Thyroid gland (tissue), 4 donors: ENCODE results near the gene ITGB2. TPM values are rescaled to one million over a fixed set of nuclear protein-coding genes. Genes with fewer than 3 reads are reported as not detected.

Source experiments
- DNase-seq, 2 donors: peaks; one replicate each; pipeline ENCODE4 v3.0.0-alpha.2; 2019
- H3K27ac ChIP-seq, 3 donors: fragments of 200-600 bp; sonication (generic); 1 replicate in 2 of 3; 2 replicates in 1 of 3; pipeline ENCODE4 v1.5.1; 2016 to 2019; ENCODE audit warnings: mild to moderate bottlenecking in 1 of 3, moderate library complexity in 1 of 3
- H3K27me3 ChIP-seq: fragments of 200-600 bp; sonication (generic); one replicate; pipeline ENCODE4 v1.5.1; 2019
- H3K36me3 ChIP-seq, 2 donors: fragments of 200-600 bp; sonication (generic); one replicate each; pipeline ENCODE4 v1.5.1; 2016 to 2019
- H3K4me1 ChIP-seq, 2 donors: fragments of 200-600 bp; sonication (generic); one replicate each; pipeline ENCODE4 v1.5.1; 2017 to 2019
- H3K4me3 ChIP-seq, 3 donors: fragments of 200-600 bp; sonication (generic); replicated peaks in 1 of 3; 1 replicate in 2 of 3; 2 replicates in 1 of 3; pipeline ENCODE4 v1.5.1; 2016; ENCODE audit warnings: mild to moderate bottlenecking in 1 of 3
- H3K9me3 ChIP-seq: fragments of 200-600 bp; sonication (generic); one replicate; pipeline ENCODE4 v1.5.1; 2017
- POLR2A ChIP-seq, 2 donors: fragments of 450-650 bp; IDR thresholded peaks; one replicate each; pipeline ENCODE4 v1.6.1; 2017; ENCODE audit warnings: antibody characterized with exemption in 2 of 2, mild to moderate bottlenecking in 2 of 2, moderate library complexity in 1 of 2
- WGBS, 2 donors: methylation state at CpG; one replicate each; pipeline ENCODE4 v1.1.5; 2017; 5-methylcytosine and 5-hydroxymethylcytosine counted together
- intact Hi-C: fragments of 100-400 bp; cut with DNase I; formaldehyde crosslinking; loops from one replicate; pipeline ENCODE4 v1.15.1; 2023
- total RNA-seq, 4 donors: library from RNA; depleted of rRNA; stranded (reverse); fragments of >200 nt; gene quantifications; one replicate each; pipeline ENCODE4 v1.2.3, GENCODE V29; 2016
- TF ChIP-seq, protein P1 (sequence below), 6 experiments: fragments of 200-600 bp in 3 of 6; fragments of 450-650 bp in 3 of 6; sonication (generic) in 3 of 6; IDR thresholded peaks; one replicate each; pipeline ENCODE4 v1.5.1; 2016 to 2019; ENCODE audit warnings: antibody characterized with exemption in 6 of 6, mild to moderate bottlenecking in 2 of 6, inconsistent platforms in 1 of 6, moderate library complexity in 1 of 6

ITGB2 gene
- 10 to 100 TPM; 18.4 to 79.4 (median 27.5) TPM for total RNA-seq

DNA sequence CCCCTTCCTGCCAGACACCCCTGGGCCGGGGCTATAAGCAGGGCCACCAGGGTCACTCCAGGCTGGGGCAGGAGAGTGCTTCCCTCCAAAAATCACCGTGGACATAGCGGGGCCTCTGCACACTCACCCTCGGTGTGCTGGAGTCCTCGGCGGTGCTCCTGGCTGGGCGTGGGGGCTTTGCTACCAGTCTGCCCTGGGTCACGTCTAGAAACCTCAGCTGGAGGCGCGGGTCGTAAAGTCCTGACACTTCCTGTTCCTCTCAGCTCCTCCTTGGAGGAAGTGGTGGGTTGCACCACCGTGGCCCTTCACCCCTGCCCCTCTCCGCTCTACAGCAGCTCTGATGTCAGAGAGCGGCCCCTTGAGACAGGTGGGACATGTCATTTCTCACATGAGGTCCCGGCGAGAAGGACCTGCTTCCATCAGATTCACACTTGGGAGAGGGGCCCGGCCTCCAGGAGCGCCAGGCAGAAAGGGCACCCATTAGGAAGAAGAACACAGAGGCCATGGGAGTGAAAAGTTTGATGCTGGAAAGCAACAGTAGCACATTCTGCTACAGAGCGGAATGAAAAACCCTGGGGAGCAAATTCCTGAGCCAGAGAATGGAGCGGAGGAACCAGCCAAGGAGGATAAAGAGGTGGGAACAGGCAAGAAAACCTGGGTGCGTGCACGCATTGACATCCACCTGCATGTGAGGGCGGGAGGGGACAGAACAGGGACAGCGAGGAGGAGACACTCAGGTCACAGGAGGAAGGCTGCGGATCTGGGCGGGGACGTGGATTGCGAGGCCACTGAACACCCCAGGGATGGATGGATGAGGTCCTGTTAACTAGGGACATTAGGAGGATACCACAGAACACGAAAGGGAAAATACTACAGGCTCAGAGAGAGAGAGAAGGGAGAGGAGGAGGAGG is at the start of gene ITGB2:
Gene ITGB2 (minus strand): TSS at position 206 of the 911 bp plus-strand sequence. CDS start 10,117 bp downstream, outside the sequence.
- TF ChIP-seq, protein P1, sequence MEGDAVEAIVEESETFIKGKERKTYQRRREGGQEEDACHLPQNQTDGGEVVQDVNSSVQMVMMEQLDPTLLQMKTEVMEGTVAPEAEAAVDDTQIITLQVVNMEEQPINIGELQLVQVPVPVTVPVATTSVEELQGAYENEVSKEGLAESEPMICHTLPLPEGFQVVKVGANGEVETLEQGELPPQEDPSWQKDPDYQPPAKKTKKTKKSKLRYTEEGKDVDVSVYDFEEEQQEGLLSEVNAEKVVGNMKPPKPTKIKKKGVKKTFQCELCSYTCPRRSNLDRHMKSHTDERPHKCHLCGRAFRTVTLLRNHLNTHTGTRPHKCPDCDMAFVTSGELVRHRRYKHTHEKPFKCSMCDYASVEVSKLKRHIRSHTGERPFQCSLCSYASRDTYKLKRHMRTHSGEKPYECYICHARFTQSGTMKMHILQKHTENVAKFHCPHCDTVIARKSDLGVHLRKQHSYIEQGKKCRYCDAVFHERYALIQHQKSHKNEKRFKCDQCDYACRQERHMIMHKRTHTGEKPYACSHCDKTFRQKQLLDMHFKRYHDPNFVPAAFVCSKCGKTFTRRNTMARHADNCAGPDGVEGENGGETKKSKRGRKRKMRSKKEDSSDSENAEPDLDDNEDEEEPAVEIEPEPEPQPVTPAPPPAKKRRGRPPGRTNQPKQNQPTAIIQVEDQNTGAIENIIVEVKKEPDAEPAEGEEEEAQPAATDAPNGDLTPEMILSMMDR (IDR thresholded peaks at IDR 0.05): no peak
- no peak for TF ChIP-seq POLR2A (IDR thresholded peaks at IDR 0.05)
- H3K36me3 ChIP-seq: no peaks in the 10 kb centered on the region
- no peak within 1 kb of the TSS for H3K27ac ChIP-seq
- 65 to 84% methylated on average over 16 to 28 of the region's 29 CpGs for WGBS, 2 donors
- H3K4me1 ChIP-seq: peaks cover 0 to 4% of the 10 kb centered on the region in 2 donors
- no peaks in the 10 kb centered on the region for H3K9me3 ChIP-seq
- H3K4me3 ChIP-seq: no peak within 1 kb of the TSS
- no peaks in the 10 kb centered on the region for H3K27me3 ChIP-seq
- intact Hi-C loops: no loop called here
- peak in 1 of 2 donors; percentile 10 for DNase-seq

DNA sequence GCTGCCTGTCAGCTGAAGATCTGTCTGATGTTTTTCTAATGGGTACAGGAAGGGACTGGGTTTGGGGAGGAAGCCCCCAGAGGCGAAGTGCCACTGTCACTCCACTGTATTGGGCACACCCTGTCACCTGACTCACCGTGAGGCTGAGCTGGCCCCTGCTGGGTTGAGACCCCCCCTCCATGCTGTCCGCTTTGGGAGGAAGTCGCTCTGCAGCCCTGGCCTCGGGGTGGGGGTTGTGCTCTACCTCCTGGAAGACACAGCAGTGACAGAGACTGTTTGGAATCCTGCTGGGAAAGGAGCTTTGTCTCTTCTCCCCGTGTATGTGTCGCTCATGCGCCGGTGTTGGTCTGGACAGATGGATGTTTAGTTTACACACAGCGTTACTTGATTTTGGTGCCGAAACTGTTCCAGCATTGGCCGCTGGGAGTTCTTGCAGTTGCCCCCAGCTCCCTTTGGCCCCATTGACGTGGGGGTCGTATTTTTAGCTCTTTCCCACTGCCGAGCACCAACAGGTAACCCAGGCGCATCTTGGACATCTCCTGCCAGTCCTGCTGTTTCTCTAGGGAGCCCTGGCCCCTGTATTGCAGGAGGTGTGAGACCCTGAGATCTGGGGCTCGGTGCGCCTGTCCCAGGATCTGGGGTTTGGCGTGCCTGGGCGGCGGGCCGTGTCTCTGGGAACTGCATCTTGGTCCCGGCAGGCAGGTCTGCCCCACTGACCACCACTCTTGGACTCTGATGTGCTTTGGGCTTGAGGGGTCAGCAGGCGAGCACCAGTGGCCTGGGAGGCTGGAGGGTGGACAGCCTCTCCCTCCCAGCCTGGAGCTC is 49.4 kb upstream of the ITGB2 start:
- Histone ChIP-seq H3K27me3 (no peaks in the 10 kb centered on the region), H3K27ac (no peak overlapping the region), H3K4me3 (no peak overlapping the region), H3K4me1 (peaks cover 4 to 26% of the 10 kb centered on the region in 2 donors), H3K36me3 (no peaks in the 10 kb centered on the region), H3K9me3 (no peaks in the 10 kb centered on the region)
- intact Hi-C loops: no loop called here
- no peak for DNase-seq
- TF ChIP-seq, protein P1 (IDR thresholded peaks at IDR 0.05): no peak
- TF ChIP-seq POLR2A (IDR thresholded peaks at IDR 0.05): no peak
- WGBS, 2 donors: 76 to 86% methylated on average over 16 to 18 of the region's 24 CpGs

DNA sequence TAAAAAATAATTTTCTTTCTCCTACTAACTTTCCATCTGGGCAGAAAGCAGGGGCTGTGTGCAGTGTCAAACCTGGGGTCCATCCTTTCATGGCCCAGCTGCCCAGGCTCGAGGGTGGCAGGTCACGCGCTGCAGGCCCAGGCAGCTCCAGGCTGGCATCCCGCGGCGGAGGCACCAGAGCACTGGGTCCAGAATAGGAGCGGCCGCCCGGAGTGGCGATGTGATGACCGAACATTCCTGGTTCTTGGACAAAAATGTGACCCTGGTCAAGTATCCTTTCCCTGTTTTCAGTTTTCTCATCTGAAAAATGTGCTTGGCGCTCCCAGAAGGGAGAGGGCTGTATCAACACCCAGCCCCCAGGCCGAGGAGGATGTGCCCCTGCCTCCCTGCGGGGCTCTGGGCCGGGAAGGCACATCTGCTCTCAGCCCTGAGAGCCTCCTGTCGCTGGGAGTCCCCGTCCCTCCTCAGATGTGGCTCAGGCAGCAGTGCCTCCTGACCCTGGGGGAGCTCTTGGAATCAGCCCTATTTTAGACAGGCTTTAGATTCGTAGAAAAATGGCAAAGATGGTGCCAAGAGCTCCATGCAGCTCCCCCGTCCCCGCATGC is 48.5 kb upstream of the ITGB2 start:
- DNase-seq: no peak
- H3K4me1 ChIP-seq: peaks cover 4 to 26% of the 10 kb centered on the region in 2 donors
- H3K27me3 ChIP-seq: no peaks in the 10 kb centered on the region
- 90 to 91% methylated on average over 13 to 20 of the region's 20 CpGs for WGBS, 2 donors
- intact Hi-C loops: no loop called here
- H3K9me3 ChIP-seq: no peaks in the 10 kb centered on the region
- TF ChIP-seq POLR2A (IDR thresholded peaks at IDR 0.05): no peak
- TF ChIP-seq, protein P1 (IDR thresholded peaks at IDR 0.05): no peak
- H3K27ac ChIP-seq: no peak overlapping the region
- H3K36me3 ChIP-seq: no peaks in the 10 kb centered on the region
- no peak overlapping the region for H3K4me3 ChIP-seq

DNA sequence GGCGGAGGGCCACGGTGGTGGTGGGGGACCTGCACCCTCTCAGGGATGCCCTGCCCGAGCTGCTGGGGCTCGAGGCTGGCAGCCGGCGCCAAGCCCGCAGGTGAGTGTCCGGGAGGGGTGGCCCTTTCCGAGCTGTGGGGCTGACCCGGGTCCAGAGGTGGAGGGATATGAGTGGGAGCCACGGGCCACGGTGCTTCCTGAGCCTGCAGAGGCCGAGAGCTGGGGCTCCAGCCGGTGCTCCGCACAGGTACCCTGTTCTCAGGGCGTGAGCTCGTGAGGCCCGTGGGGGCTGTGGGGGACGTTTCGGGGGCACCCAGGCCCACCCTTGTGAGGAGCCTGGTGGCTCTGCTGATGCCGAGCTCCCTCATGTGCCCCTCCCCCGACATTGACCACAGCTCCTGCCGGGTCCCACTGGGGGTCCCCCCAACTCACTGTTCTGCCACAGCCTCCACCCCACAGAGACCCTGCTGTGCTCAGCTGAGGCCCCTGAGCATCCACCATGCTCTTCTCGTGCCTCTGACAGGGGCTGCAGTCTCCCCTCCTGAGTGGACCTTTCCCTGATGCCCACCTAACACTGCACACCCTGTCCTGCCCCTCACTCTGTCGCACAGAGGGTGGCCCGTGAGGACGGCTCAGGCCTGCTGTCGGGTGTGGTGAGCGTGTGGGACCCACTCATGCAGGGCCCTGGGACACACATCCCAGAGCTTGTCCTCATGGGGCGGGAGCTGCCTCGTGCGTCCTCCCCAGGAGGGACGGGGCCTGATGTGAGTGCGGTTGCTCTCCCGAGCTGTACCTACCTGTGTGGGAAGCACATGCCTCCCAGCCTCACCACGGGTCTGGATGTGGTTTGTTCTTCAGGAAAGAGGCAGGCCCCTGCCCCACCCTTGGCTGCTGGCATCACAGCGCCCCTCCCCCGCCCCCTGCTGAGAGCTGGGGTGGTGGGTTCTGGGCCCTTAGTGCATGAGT is 46.7 kb upstream of the ITGB2 start:
- no peaks in the 10 kb centered on the region for H3K27me3 ChIP-seq
- 66 to 84% methylated on average over 11 to 18 of the region's 38 CpGs for WGBS, 2 donors
- no peaks in the 10 kb centered on the region for H3K9me3 ChIP-seq
- intact Hi-C loops: no loop called here
- H3K27ac ChIP-seq: peak overlapping the region in 2 of 3 donors; percentile 49 to 63
- peaks cover 4 to 34% of the 10 kb centered on the region in 2 donors for H3K4me1 ChIP-seq
- TF ChIP-seq, protein P1 (IDR thresholded peaks at IDR 0.05): no peak
- no peak for TF ChIP-seq POLR2A (IDR thresholded peaks at IDR 0.05)
- H3K36me3 ChIP-seq: no peaks in the 10 kb centered on the region
- no peak overlapping the region for H3K4me3 ChIP-seq
- DNase-seq: no peak
